Esophagus muscularis mucosa (tissue), 4 donors: ENCODE data around the gene FRMD5. TPM values are rescaled to one million over a fixed set of nuclear protein-coding genes. Genes with fewer than 3 reads are reported as not detected.

Experiments
- DNase-seq: peaks from one replicate; pipeline ENCODE4 v3.0.0-alpha.2; 2017; ENCODE audit errors: extremely low spot score
- H3K27ac ChIP-seq, 4 donors: fragments of 200-600 bp; sonication (generic); replicated peaks in 1 of 4; 1 replicate in 3 of 4; 2 replicates in 1 of 4; pipeline ENCODE4 v1.5.1; 2016 to 2019; ENCODE audit warnings: mild to moderate bottlenecking in 1 of 4
- H3K27me3 ChIP-seq, 4 donors: fragments of 200-600 bp; sonication (generic); one replicate each; pipeline versions ENCODE4 v1.5.1 to v1.6.0; 2016 to 2019
- H3K36me3 ChIP-seq, 4 donors: fragments of 200-600 bp; sonication (generic); one replicate each; pipeline ENCODE4 v1.5.1; 2016 to 2019
- H3K4me1 ChIP-seq, 4 donors: fragments of 200-600 bp; sonication (generic); one replicate each; pipeline ENCODE4 v1.5.1; 2016 to 2019
- H3K4me3 ChIP-seq, 4 donors: fragments of 200-600 bp; sonication (generic); 1 replicate in 2 of 4; 2 replicates in 2 of 4; pipeline ENCODE4 v1.5.1; 2016 to 2019; ENCODE audit warnings: mild to moderate bottlenecking in 4 of 4, moderate library complexity in 1 of 4
- H3K9me3 ChIP-seq, 4 donors: fragments of 200-600 bp; sonication (generic); 1 replicate in 3 of 4; 2 replicates in 1 of 4; pipeline ENCODE4 v1.5.1; 2016 to 2019
- CTCF ChIP-seq, 3 experiments: fragments of 200-600 bp in 2 of 3; fragments of 450-650 bp in 1 of 3; sonication (generic) in 2 of 3; IDR thresholded peaks; one replicate each; pipeline ENCODE4 v1.5.1; 2017 to 2019; ENCODE audit warnings: antibody characterized with exemption in 3 of 3, mild to moderate bottlenecking in 2 of 3, moderate library complexity in 1 of 3
- EP300 ChIP-seq: sonication (generic); formaldehyde crosslinking; IDR thresholded peaks from one replicate; pipeline ENCODE4 v1.6.1; 2017; ENCODE audit warnings: antibody characterized with exemption
- POLR2A ChIP-seq: fragments of 450-650 bp; IDR thresholded peaks from one replicate; pipeline ENCODE4 v1.6.1; 2017; ENCODE audit warnings: antibody characterized with exemption, moderate library complexity, mild to moderate bottlenecking, low read depth
- POLR2AphosphoS5 ChIP-seq, 2 donors: sonication (generic); formaldehyde crosslinking; IDR thresholded peaks; one replicate each; pipeline ENCODE4 v1.6.1; 2017; ENCODE audit warnings: antibody characterized with exemption in 2 of 2
- WGBS: methylation state at CpG from one replicate; pipeline ENCODE4 v1.1.5; 2018; 5-methylcytosine and 5-hydroxymethylcytosine counted together
- intact Hi-C: fragments of 100-400 bp; cut with DNase I; formaldehyde crosslinking; loops from one replicate; pipeline ENCODE4 v1.15.1; 2023
- small RNA-seq, 3 donors: library from RNA; depleted of rRNA; stranded (forward); fragments of <200 nt; gene quantifications; one replicate each; pipeline ENCODE3, GENCODE V24; 2016
- total RNA-seq, 4 donors: library from RNA; depleted of rRNA; stranded (reverse); fragments of >200 nt; gene quantifications; one replicate each; pipeline versions ENCODE4 v1.1.0 to v1.2.1, GENCODE V29; 2016

FRMD5 gene
- total RNA-seq, 4 donors from 2014 or later: 0.42 to 1.4 (median 0.67) TPM

GRCh38 chr15:43824302-43825246 lies 370.5 kb downstream of the FRMD5 start, which contains the start of gene MFAP1:
MFAP1 (minus strand) TSS chr15:43824690; CDS start chr15:43824569, 121 bp downstream.
- TF ChIP-seq CTCF (IDR thresholded peaks at IDR 0.05): peak in 1 of 3 experiments; percentile 19
- peak; percentile 99 for TF ChIP-seq POLR2AphosphoS5 (IDR thresholded peaks at IDR 0.05)
- peak; percentile 53 for TF ChIP-seq POLR2A
- TF ChIP-seq EP300: no peak
- WGBS: 10% methylated on average over 44 of the region's 46 CpGs
- Histone ChIP-seq H3K27me3 (no peaks in the 10 kb centered on the region), H3K4me1 (peaks cover 28 to 71% (median 62%) of the 10 kb centered on the region in 4 donors), H3K27ac (peak within 1 kb of the TSS; percentile 87 to 92 (median 90)), H3K9me3 (no peaks in the 10 kb centered on the region), H3K36me3 (no peaks in the 10 kb centered on the region), H3K4me3 (peak within 1 kb of the TSS; percentile 65 to 86 (median 77))
- intact Hi-C loops: no loop called here
- peak; percentile 97 for DNase-seq

GRCh38 chr15:43821505-43821904 lies 373.6 kb downstream of the FRMD5 start:
- intact Hi-C loops: no loop called here
- H3K36me3 ChIP-seq: peaks cover 0 to 18% (median 14%) of the 10 kb centered on the region in 4 donors
- H3K4me1 ChIP-seq: peaks cover 23 to 52% (median 44%) of the 10 kb centered on the region in 4 donors
- no peaks in the 10 kb centered on the region for H3K27me3 ChIP-seq
- H3K9me3 ChIP-seq: no peaks in the 10 kb centered on the region
- peak overlapping the region in 1 of 4 donors; percentile 37 for H3K27ac ChIP-seq
- DNase-seq: no peak
- WGBS: 29% methylated on average over 3 of the region's 3 CpGs
- TF ChIP-seq CTCF (IDR thresholded peaks at IDR 0.05) (no peak), POLR2A (no peak), POLR2AphosphoS5 (IDR thresholded peaks at IDR 0.05) (no peak), EP300 (no peak)
- H3K4me3 ChIP-seq: peak overlapping the region in 1 of 4 donors; percentile 3

Small RNAs within 50 kb of the gene (small RNA-seq; reads per million reads assigned to genes)
- gene RF00019: 0 reads per million in 3 donors

Other genes starting within 250 kb of the FRMD5 start
- gene GOLM2, start 93.4 kb upstream of the FRMD5 start, total RNA-seq: 10 to 100 TPM; 74.3 to 80.2 (median 78.2) TPM
- gene CTDSPL2, start 232.4 kb upstream of the FRMD5 start, total RNA-seq: 10 to 100 TPM; 28.8 to 46.4 (median 43.8) TPM